Peyer's patch (tissue), 4 donors: ENCODE results near the gene GLRA3.

ENCODE experiments used
- POLR2A ChIP-seq, 2 donors: fragments of 450-650 bp; IDR thresholded peaks; one replicate each; pipeline ENCODE4 v1.5.1; 2017; ENCODE audit warnings: antibody characterized with exemption in 2 of 2, mild to moderate bottlenecking in 2 of 2, moderate library complexity in 2 of 2
- TF ChIP-seq, protein P1 (sequence below), 6 experiments: fragments of 450-650 bp in 4 of 6; fragments of 200-600 bp in 2 of 6; sonication (generic) in 1 of 6; IDR thresholded peaks; one replicate each; pipeline ENCODE4 v1.5.1; 2017 to 2019; ENCODE audit warnings: antibody characterized with exemption in 6 of 6, mild to moderate bottlenecking in 3 of 6, moderate library complexity in 1 of 6

GRCh38 chr4:174657472-174657871 is 171.6 kb downstream of the GLRA3 start:
- TF ChIP-seq, protein P1, sequence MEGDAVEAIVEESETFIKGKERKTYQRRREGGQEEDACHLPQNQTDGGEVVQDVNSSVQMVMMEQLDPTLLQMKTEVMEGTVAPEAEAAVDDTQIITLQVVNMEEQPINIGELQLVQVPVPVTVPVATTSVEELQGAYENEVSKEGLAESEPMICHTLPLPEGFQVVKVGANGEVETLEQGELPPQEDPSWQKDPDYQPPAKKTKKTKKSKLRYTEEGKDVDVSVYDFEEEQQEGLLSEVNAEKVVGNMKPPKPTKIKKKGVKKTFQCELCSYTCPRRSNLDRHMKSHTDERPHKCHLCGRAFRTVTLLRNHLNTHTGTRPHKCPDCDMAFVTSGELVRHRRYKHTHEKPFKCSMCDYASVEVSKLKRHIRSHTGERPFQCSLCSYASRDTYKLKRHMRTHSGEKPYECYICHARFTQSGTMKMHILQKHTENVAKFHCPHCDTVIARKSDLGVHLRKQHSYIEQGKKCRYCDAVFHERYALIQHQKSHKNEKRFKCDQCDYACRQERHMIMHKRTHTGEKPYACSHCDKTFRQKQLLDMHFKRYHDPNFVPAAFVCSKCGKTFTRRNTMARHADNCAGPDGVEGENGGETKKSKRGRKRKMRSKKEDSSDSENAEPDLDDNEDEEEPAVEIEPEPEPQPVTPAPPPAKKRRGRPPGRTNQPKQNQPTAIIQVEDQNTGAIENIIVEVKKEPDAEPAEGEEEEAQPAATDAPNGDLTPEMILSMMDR (IDR thresholded peaks at IDR 0.05) = no peak
- TF ChIP-seq POLR2A (IDR thresholded peaks at IDR 0.05) = no peak
